LNCaP clone FGC (cell line): ENCODE measurements around the gene OCRL.

Source experiments
- DNase-seq: peaks from one replicate; pipeline ENCODE4 v3.0.0-alpha.2; 2011; ENCODE audit warnings: low read depth
- H3K4me3 ChIP-seq: 2 replicates; pipeline ENCODE4 v1.5.1; 2011; ENCODE audit warnings: mild to moderate bottlenecking, low read depth, low read length, control low read depth
- TF ChIP-seq, protein P1 (sequence below): IDR thresholded peaks from 2 replicates; pipeline ENCODE4 v1.5.1; 2012; ENCODE audit warnings: mild to moderate bottlenecking; ENCODE audit not compliant: control insufficient read depth, insufficient read depth; ENCODE audit errors: extremely low read depth

The OCRL gene

DNA sequence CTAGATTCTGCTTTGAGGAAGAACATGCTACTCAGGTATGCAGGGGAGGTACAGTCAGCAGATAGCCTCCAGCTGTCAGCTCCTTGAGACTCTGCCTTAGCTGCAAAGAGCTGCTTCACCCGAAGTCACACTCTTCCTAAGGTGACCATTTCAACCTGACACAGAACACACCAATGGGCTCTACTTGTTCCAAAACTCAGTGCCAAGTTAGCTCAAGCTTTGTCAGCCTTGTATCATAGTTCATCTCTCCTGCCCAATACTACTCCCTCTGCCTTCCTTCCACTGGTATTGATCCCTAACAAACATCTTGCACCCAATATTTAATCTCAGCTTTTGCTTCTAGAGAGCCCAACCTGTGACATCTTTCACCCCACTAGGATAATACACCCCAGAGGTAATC is 8.9 kb upstream of the OCRL start:
- no peak overlapping the region for H3K4me3 ChIP-seq
- TF ChIP-seq, protein P1, sequence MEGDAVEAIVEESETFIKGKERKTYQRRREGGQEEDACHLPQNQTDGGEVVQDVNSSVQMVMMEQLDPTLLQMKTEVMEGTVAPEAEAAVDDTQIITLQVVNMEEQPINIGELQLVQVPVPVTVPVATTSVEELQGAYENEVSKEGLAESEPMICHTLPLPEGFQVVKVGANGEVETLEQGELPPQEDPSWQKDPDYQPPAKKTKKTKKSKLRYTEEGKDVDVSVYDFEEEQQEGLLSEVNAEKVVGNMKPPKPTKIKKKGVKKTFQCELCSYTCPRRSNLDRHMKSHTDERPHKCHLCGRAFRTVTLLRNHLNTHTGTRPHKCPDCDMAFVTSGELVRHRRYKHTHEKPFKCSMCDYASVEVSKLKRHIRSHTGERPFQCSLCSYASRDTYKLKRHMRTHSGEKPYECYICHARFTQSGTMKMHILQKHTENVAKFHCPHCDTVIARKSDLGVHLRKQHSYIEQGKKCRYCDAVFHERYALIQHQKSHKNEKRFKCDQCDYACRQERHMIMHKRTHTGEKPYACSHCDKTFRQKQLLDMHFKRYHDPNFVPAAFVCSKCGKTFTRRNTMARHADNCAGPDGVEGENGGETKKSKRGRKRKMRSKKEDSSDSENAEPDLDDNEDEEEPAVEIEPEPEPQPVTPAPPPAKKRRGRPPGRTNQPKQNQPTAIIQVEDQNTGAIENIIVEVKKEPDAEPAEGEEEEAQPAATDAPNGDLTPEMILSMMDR: no peak
- no peak for DNase-seq

GRCh38 chrX:129534816-129535578 is 5.1 kb upstream of the OCRL start:
- no peak overlapping the region for H3K4me3 ChIP-seq
- no peak for DNase-seq
- TF ChIP-seq, protein P1: no peak

DNA sequence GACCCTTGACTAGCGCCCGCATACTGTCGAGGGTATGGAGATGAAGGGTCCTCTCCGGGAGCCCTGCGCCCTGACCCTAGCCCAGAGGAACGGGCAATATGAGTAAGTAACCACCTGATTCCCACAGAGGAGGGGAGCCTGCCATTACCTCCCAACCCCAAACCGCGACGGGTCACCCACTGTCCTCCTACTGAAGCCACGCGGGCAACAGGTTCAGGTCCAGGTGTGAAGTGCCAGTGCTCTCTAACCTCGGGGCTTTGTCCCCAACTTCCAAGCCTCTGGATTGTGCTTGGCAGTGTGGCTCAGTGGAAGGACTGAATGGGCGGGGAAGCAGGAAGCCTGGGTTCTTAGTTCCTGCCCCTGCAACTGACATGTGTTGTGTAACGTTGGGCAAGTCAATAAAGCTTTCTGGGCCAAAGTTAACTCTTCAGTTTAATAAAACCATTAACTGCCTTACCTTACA is 694 bp downstream of the OCRL start:
- TF ChIP-seq, protein P1: no peak
- DNase-seq: no peak
- peak overlapping the region; percentile 61 for H3K4me3 ChIP-seq

DNA sequence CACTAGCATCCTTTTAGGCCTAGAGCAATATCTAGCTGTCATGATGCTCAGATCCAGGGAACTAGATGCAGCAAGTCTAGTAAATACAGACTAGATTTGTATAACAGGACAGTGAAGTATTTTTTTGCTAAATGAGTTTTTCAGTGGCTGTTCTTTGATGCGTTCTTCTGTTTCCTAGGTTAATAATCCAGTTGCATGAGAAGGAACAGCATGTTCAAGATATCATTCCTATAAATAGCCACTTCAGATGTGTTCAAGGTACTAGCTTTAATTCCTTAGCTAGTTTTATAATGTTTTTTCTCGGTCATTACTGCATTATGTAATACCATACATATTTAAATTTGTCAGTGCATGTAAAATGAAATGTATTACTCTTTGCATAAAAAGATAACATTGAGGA is 4.7 kb downstream of the OCRL start:
- H3K4me3 ChIP-seq: no peak overlapping the region
- TF ChIP-seq, protein P1: no peak
- no peak for DNase-seq

DNA sequence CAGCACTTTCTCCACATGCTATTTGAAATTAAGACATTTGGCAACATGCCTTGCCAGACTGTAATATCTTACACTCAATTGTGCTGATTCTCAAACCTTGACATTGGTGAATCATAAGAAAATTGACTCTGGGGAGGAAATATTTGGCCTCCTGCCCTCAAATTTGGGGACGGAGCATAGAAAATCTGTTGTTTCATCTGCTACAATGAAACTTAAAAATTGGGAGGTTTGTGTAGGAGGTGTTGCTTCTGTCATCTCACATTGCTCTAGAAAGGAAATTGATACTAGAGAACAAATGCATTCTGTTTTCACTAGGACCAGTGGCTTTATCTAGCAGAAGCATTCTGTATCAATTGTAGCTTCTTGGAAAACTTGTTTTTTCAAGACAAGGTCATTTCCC is 5.3 kb downstream of the OCRL start:
- TF ChIP-seq, protein P1: no peak
- no peak overlapping the region for H3K4me3 ChIP-seq
- no peak for DNase-seq

- TF ChIP-seq, protein P1: no peak
- no peak overlapping the region for H3K4me3 ChIP-seq
- no peak for DNase-seq
Observed at GRCh38 chrX:129549124-129549523, 9.1 kb downstream of the OCRL start.
